ENCODE measurements around the gene HMOX2. TPM values are rescaled to one million over a fixed set of nuclear protein-coding genes. Genes with fewer than 3 reads are reported as not detected.

Gene HMOX2
- total RNA-seq, 1 donor: 26.7 TPM

DNA sequence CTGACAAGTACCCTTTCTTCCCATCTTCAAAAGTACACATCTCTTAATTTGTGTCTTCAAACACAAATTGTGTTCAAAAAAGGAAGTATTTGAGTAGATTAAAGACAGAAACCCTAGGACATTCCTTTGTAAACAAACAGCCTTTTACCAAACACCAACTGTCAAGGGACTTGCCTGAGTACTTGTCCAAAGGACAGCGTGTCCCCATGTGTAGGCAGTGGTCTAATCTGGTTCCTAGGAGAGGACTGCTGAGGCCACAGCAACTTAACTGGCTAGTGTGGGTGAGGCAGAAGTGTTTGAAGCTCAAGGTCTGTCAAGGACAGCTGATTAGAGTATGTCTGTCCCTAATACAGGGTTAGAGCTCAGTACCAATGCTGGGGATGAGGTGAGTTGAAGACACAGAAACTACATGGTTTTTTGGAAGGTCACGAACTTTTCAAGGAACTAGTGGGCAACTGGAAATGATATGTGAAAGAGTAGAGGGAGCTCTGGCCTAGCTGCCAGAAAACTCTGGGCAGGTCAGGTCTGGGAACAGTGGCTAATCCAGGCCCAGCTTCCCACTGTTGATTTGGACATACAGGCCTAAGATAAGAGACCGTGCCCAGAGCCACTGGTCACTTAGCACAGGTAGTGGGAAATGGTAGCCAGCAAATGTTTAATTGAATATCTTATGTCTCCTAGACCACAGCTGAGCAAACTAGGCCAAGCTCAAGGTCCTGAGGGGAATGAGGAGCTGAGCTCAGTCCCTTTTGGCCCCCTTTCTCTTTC lies 10.1 kb downstream of the HMOX2 start:
- H3K4me3 ChIP-seq (ENCODE audit: low read length): no peak overlapping the region
- H3K4me1 ChIP-seq (ENCODE audit: insufficient read depth, low read length): peaks cover 23% of the 10 kb centered on the region
- H3K9me3 ChIP-seq (ENCODE audit: low read depth, low read length): no peaks in the 10 kb centered on the region
- H3K27me3 ChIP-seq (ENCODE audit: insufficient read depth, low read length): no peaks in the 10 kb centered on the region

DNA sequence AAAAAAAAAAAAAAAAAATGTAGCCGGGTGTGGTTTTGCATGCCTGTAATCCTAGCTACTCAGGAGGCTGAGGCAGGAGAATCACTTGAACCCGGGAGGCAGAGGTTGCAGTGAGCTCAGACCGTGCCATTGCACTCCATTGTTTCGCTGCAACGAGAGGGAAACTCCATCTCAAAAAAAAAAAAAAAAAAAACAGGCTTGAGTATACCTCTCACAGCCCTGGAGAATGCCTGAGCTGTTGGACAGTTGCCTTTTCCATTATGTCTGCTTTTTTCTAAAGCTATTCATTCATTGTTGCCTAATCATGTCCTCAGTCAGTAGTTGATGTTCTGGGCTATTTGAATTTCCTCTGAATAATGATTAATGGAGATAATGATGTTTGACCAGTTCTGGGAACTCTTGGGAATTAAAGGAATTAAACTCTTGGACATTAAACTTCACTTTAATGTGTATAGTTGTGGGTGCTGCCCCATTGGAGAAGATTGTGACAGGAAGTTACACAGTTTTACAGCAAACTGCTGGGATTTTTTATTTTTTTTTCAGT lies 11.8 kb downstream of the HMOX2 start:
- Histone ChIP-seq H3K4me3 (ENCODE audit: low read length) (no peak overlapping the region), H3K9me3 (ENCODE audit: low read depth, low read length) (no peaks in the 10 kb centered on the region), H3K4me1 (ENCODE audit: insufficient read depth, low read length) (peaks cover 23% of the 10 kb centered on the region), H3K27me3 (ENCODE audit: insufficient read depth, low read length) (no peaks in the 10 kb centered on the region)

DNA sequence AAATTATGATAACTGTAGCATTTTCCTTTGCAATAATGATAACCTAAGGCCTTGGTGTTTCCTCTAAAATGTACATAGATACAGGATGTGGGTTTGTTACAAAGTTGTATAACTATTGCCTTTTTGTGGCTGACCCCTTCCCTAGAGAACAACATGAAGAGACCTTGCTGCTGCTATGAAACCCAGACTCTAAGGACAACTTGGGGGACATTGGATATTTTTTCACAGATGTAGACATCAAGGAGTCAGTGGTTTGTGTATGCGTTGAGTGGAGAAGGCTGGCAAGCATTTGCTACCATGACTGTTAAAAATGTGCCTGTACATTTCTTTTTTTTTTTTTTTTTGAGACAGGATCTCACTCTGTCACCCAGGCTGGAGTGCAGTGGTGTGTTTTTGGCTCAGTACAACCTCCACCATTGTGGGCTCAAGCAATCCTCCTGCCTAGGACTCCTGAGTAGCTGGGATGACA lies 12.3 kb downstream of the HMOX2 start:
- no peaks in the 10 kb centered on the region for H3K9me3 ChIP-seq (ENCODE audit: low read depth, low read length)
- no peaks in the 10 kb centered on the region for H3K27me3 ChIP-seq (ENCODE audit: insufficient read depth, low read length)
- H3K4me3 ChIP-seq (ENCODE audit: low read length): no peak overlapping the region
- H3K4me1 ChIP-seq (ENCODE audit: insufficient read depth, low read length): peaks cover 27% of the 10 kb centered on the region

DNA sequence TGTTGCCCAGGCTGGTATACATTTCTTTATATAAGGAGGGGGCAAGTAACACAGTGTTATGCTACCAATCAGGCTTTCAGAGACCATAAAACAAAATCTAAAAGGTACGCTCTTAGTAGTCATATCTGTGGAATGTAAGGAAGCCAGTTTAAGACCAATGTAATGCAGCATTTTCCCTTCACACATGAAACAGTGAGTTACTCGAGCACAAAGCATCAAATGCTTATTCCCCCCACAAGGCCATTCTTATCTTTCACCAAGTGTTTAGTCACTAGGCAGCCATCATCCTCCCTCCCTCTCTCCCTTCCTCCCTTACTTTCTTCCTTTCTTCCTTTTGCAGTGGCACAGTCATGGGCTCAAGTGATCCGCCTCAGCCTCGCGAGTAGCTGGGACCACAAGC lies 12.8 kb downstream of the HMOX2 start:
- no peaks in the 10 kb centered on the region for H3K27me3 ChIP-seq (ENCODE audit: insufficient read depth, low read length)
- H3K4me1 ChIP-seq (ENCODE audit: insufficient read depth, low read length): peaks cover 27% of the 10 kb centered on the region
- H3K4me3 ChIP-seq (ENCODE audit: low read length): no peak overlapping the region
- no peaks in the 10 kb centered on the region for H3K9me3 ChIP-seq (ENCODE audit: low read depth, low read length)

DNA sequence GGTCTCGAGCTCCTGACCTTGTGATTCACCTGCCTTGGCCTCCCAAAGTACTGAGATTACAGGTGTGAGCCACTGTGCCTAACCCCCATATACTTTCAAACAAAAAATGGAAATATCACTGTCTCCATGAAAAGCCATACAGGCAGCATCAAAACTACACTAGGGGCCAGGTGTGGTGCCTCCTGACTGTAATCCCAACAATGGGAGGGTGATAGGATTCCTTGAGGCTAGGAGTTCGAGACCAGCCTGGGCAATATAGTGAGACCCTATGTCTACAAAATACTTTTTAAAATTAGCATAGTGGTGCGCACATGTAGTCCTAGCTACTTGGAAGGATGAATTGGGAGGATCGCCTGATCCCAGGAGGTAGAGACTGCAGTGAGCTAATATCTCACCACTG lies 15.7 kb downstream of the HMOX2 start:
- Histone ChIP-seq H3K4me3 (ENCODE audit: low read length) (no peak overlapping the region), H3K27me3 (ENCODE audit: insufficient read depth, low read length) (no peaks in the 10 kb centered on the region), H3K4me1 (ENCODE audit: insufficient read depth, low read length) (peaks cover 33% of the 10 kb centered on the region), H3K9me3 (ENCODE audit: low read depth, low read length) (no peaks in the 10 kb centered on the region)

DNA sequence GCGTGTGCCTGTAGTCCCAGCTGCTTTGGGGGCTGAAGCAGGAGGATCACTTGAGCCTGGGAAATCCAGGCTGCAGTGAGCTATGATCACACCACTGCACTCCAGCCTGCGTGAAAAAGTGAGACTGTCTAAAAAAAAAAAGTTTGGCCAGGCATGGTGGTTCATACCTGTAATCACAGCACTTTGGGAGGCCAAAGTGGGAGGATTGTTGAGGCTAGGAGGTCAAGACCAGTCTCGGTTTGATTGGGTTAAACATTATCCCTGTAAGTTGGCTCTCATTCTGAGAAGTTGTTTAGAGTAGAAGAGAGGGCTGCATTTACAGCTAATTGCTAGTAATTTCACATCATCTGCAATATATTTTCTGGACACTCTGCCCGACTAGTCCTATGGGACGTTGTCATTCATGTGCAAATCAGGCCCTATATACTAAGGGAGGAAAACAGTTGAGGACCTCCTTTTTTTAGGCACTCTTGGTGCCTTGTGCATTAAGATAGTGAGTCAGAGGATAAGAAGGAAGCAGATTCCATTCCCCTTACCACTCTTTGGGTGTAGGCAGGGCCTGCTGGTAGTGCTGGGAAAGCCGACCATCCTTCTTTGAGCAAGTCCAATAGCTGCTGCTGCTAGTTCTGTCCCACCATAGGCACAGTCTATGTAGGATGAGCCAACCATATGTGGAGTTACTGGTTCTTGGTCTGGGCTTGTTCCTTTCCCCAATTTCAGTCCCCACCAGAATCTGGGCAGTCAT lies 18.7 kb downstream of the HMOX2 start:
- no peaks in the 10 kb centered on the region for H3K27me3 ChIP-seq (ENCODE audit: insufficient read depth, low read length)
- peaks cover 27% of the 10 kb centered on the region for H3K4me1 ChIP-seq (ENCODE audit: insufficient read depth, low read length)
- no peak overlapping the region for H3K4me3 ChIP-seq (ENCODE audit: low read length)
- no peaks in the 10 kb centered on the region for H3K9me3 ChIP-seq (ENCODE audit: low read depth, low read length)

DNA sequence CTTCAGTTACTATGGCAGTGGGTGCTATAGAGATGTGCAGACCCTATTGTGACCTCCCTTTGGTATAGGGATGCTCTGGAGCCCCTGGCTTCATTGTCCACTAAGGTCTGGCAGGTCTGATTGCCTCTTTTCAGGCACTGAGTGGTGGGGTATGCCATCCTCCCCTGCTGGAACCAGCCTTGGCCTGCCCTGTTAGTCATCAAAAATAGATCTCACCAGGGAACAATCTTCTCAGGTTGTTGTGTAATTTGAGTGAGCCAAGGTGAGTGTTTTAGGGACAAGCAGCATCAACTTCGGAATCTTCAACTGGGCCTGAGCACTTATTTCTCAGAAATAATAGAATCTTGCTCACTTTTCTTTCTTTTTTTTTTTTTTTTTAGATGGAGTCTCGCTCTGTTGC lies 19.6 kb downstream of the HMOX2 start:
- Histone ChIP-seq H3K27me3 (ENCODE audit: insufficient read depth, low read length) (no peaks in the 10 kb centered on the region), H3K4me3 (ENCODE audit: low read length) (no peak overlapping the region), H3K4me1 (ENCODE audit: insufficient read depth, low read length) (peaks cover 31% of the 10 kb centered on the region), H3K9me3 (ENCODE audit: low read depth, low read length) (no peaks in the 10 kb centered on the region)

DNA sequence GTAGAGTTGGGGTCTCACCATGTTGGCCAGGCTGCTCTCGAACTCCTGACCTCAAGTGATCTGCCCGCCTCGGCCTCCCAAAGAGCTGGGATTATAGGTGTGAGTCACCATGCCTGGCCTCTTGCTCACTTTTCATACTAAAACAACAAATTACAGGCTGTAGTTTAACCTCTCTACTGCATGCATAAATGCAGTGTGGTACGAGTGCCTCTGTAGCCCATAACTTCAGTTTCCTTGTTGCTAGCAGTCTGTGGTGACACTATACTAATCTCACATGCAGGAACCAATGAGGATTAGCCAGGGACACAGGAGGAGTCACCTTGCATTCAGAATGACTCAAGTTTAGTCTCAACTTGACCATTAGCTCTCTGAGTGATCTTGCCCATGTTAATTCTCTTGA lies 20.1 kb downstream of the HMOX2 start:
- H3K9me3 ChIP-seq (ENCODE audit: low read depth, low read length): no peaks in the 10 kb centered on the region
- peaks cover 34% of the 10 kb centered on the region for H3K4me1 ChIP-seq (ENCODE audit: insufficient read depth, low read length)
- no peak overlapping the region for H3K4me3 ChIP-seq (ENCODE audit: low read length)
- no peaks in the 10 kb centered on the region for H3K27me3 ChIP-seq (ENCODE audit: insufficient read depth, low read length)

DNA sequence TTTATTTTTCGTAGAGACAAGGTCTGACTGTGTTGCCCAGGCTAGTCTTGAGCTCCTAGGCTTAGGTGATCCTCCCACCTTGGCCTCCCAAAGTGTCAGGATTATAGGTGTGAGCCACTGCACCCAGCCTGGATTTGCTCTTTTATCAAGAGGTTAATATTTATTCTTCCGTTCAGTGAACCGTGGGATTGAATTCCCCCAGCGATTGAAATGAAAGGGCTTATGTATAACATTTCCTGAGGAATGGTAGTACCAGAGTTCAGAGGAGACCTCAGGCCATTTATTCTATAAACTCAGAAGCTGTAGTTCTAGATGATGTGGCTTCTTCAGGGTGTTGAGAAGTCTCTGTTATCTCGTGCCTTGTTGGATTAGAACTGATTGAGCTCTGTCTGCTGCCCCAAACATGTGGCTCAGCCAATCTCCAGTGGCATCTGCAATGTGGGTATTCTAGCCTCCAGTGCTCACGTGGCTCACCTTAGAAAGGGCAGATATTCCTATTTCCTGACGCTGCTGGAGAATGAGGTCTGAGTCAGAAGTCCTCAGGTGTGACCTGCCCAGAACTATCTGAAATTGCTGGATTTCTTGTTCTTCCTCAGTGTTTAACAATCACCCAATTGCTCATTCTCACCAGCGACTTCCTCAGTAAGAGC lies 22.5 kb downstream of the HMOX2 start:
- no peaks in the 10 kb centered on the region for H3K27me3 ChIP-seq (ENCODE audit: insufficient read depth, low read length)
- no peaks in the 10 kb centered on the region for H3K9me3 ChIP-seq (ENCODE audit: low read depth, low read length)
- H3K4me1 ChIP-seq (ENCODE audit: insufficient read depth, low read length): peaks cover 45% of the 10 kb centered on the region
- H3K4me3 ChIP-seq (ENCODE audit: low read length): no peak overlapping the region

DNA sequence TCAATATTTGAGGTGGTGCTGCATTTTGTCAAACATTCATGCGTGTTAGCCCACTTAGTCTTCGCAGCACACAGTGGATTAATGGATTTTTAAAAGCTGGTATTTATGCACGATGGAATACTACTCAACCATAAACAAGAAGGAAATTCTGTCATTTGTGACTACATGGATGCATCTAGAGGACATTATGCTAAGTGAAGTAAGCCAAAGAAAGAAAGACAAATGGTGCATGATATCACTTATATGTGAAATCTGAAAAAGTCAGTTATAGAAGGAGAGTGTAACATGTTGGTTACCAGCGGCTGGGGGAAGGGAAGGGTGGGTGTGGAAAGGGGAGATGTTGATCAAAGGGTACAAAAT lies 23.0 kb downstream of the HMOX2 start:
- Histone ChIP-seq H3K4me3 (ENCODE audit: low read length) (no peak overlapping the region), H3K9me3 (ENCODE audit: low read depth, low read length) (no peaks in the 10 kb centered on the region), H3K27me3 (ENCODE audit: insufficient read depth, low read length) (no peaks in the 10 kb centered on the region), H3K4me1 (ENCODE audit: insufficient read depth, low read length) (peaks cover 50% of the 10 kb centered on the region)

DNA sequence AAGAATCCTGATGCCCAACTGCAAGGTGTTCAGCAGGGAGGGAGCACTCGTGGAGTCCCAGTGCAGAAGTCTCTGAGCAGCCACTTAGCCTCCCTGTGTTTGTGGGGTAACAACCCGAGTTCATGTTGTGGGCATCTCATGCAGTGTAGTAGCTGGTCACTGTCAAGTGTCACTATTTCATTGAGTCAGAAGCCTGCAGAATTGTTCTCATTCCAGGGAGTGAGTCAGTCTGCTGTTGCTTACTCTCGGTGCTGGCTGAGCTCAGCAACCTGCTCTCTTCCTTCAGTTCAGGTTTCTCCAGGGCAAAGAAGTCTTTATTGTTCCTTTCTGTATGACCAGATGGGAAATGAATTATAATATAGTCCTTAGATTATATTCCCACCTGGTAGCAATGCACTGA lies 24.1 kb downstream of the HMOX2 start:
- Histone ChIP-seq H3K9me3 (ENCODE audit: low read depth, low read length) (no peaks in the 10 kb centered on the region), H3K4me3 (ENCODE audit: low read length) (no peak overlapping the region), H3K4me1 (ENCODE audit: insufficient read depth, low read length) (peaks cover 58% of the 10 kb centered on the region), H3K27me3 (ENCODE audit: insufficient read depth, low read length) (no peaks in the 10 kb centered on the region)

DNA sequence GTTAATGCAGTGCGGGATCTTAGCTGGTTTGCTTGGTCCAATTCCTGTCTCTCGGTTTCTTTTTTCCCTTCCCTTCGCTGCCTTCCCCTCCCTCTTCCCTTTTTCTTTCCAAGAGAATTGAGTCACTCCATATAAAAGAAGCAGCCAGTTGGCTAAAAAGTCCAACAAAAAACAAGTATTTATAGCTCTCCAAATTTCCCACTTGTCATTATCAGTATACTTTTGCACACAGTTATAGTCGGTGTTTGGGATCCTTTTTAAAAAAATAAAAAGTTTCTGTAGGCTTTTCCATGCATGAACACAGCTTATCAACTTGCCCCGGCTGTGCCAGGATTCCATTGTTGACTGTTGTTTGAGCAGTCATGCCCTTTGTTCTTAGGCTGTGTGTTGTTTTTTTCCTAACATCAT lies 24.9 kb downstream of the HMOX2 start:
- H3K9me3 ChIP-seq (ENCODE audit: low read depth, low read length): no peaks in the 10 kb centered on the region
- H3K4me1 ChIP-seq (ENCODE audit: insufficient read depth, low read length): peaks cover 62% of the 10 kb centered on the region
- no peak overlapping the region for H3K4me3 ChIP-seq (ENCODE audit: low read length)
- H3K27me3 ChIP-seq (ENCODE audit: insufficient read depth, low read length): no peaks in the 10 kb centered on the region

DNA sequence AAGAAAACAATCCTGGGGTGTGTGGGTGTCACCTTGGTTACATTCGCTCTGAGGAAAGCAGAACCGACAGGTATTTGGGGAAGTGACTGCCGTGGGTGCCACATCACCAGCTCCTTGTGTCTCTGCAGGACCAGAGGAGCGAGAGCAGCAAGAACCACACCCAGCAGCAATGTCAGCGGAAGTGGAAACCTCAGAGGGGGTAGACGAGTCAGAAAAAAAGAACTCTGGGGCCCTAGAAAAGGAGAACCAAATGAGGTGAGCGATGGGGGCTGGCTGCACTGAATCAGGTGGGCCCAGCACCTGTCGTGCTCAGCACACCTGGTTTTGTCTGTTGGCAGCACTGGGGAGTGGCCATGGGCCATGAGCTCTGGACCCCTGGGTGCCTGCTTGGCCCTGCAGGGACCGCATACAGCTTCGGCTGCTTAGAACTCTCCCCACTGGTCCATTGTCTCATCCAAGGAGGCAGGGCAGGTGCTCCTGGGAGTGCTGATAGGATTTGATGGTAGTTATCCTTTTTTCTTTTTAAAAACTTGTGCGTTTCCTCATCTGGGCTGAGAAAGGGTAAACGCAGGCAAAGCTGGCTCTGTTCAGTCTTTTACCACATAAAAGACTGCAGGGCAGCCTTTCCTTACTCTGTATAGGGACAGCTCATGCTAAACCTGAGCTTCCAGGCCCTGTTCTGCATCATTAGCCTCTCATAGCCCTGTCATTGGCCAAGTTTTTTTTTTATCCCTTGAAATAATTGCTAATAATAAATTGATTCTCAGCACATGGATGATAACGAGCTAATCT lies 29.4 kb downstream of the HMOX2 start:
- Histone ChIP-seq H3K4me1 (ENCODE audit: insufficient read depth, low read length) (peaks cover 56% of the 10 kb centered on the region), H3K4me3 (ENCODE audit: low read length) (no peak overlapping the region), H3K9me3 (ENCODE audit: low read depth, low read length) (no peaks in the 10 kb centered on the region), H3K27me3 (ENCODE audit: insufficient read depth, low read length) (no peaks in the 10 kb centered on the region)

DNA sequence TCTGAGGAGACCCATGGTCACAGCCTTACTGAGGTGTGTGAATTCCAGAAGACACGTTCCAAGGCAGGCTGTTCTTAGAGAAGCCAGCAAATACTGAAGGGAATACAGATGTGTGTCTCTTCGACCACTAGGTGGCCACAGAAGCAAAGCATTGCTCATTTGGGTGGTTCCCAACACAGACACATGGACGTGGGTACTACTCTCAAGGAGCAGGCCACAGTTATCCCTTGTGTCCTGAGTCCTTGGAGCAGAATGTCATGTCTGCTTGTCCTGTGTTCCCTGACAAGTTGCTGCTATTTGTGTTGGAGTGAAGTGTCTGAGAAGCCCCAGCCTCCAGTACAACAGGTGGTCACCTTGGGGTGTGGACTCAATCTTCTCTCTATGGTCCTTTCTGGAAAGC lies 30.3 kb downstream of the HMOX2 start:
- Histone ChIP-seq H3K9me3 (ENCODE audit: low read depth, low read length) (no peaks in the 10 kb centered on the region), H3K4me1 (ENCODE audit: insufficient read depth, low read length) (peaks cover 60% of the 10 kb centered on the region), H3K4me3 (ENCODE audit: low read length) (no peak overlapping the region), H3K27me3 (ENCODE audit: insufficient read depth, low read length) (no peaks in the 10 kb centered on the region)
